HG03521 (cell line): Measurements from ENCODE around the gene PLEKHG2.
A peak's percentile ranks its signal among the peaks of the same experiment; 100 is the strongest.
"Not testable (repeated sequence)": the region's sequence is repeated elsewhere in the genome, so short reads cannot be mapped to it uniquely, and the experiment has no call there.

ENCODE experiments used
- ATAC-seq: cut with Tn5 transposase; IDR thresholded peaks from one replicate; pipeline ENCODE4 v1.9.1; 2021; ENCODE audit warnings: mild to moderate bottlenecking, moderate library complexity; ENCODE audit not compliant: unreplicated experiment

PLEKHG2 gene

GRCh38 chr19:39412100-39412866 lies at the start of gene PLEKHG2:
TSS of gene PLEKHG2 (plus strand) at chr19:39412669. CDS start at chr19:39414087, 1,418 bp downstream.
- ATAC-seq = peak; percentile 45

GRCh38 chr19:39362682-39363657 lies 49.5 kb upstream of the PLEKHG2 start:
- ATAC-seq = no peak

GRCh38 chr19:39363901-39364457 lies 48.5 kb upstream of the PLEKHG2 start:
- no peak for ATAC-seq

GRCh38 chr19:39365531-39365930 lies 46.9 kb upstream of the PLEKHG2 start:
- no peak for ATAC-seq

GRCh38 chr19:39369200-39369599 lies 43.3 kb upstream of the PLEKHG2 start:
- no peak for ATAC-seq

GRCh38 chr19:39370735-39371134 lies 41.7 kb upstream of the PLEKHG2 start:
- ATAC-seq = no peak

GRCh38 chr19:39372047-39372802 lies 40.2 kb upstream of the PLEKHG2 start:
- no peak for ATAC-seq

- ATAC-seq = no peak
Observed at GRCh38 chr19:39372941-39373340, 39.5 kb upstream of the PLEKHG2 start.

- ATAC-seq = no peak
Observed at GRCh38 chr19:39375929-39376328, 36.5 kb upstream of the PLEKHG2 start.

GRCh38 chr19:39377373-39378362 lies 34.8 kb upstream of the PLEKHG2 start:
- ATAC-seq = no peak

- not testable (repeated sequence) for ATAC-seq
Observed at GRCh38 chr19:39379366-39379765, 33.1 kb upstream of the PLEKHG2 start.

GRCh38 chr19:39379865-39380396 lies 32.5 kb upstream of the PLEKHG2 start:
- ATAC-seq = no peak

GRCh38 chr19:39380521-39381502 lies 31.7 kb upstream of the PLEKHG2 start:
- no peak for ATAC-seq

GRCh38 chr19:39381910-39382611 lies 30.4 kb upstream of the PLEKHG2 start:
- no peak for ATAC-seq

- no peak for ATAC-seq
Observed at GRCh38 chr19:39382991-39383828, 29.3 kb upstream of the PLEKHG2 start.

GRCh38 chr19:39384839-39385568 lies 27.5 kb upstream of the PLEKHG2 start:
- ATAC-seq = no peak
